HG02623 (cell line): ENCODE data around the gene TSPAN17.

Experiments
- ATAC-seq: cut with Tn5 transposase; IDR thresholded peaks from one replicate; pipeline ENCODE4 v1.9.1; 2021; ENCODE audit warnings: moderate library complexity; ENCODE audit not compliant: unreplicated experiment

TSPAN17 gene

DNA sequence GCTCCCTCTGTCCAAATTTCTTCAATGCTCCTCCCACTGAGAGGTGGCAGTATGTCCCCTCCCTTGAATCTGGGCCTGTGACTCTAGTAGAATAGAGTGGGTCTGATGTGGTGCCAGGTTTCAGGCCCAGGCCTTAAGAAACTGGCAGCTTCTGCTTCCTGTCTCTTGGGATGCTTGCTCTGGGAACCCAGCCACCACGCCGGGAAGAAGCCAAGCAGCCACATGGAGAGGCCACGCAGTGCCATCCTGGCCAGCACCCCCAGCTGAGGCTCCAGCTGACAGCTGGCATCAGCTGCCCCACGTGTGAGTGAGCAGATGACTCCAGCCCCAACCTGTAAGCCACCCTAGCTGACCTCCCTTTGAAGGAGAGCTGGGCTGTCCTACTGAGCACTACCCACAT lies 7.3 kb upstream of the TSPAN17 start:
- ATAC-seq = no peak

DNA sequence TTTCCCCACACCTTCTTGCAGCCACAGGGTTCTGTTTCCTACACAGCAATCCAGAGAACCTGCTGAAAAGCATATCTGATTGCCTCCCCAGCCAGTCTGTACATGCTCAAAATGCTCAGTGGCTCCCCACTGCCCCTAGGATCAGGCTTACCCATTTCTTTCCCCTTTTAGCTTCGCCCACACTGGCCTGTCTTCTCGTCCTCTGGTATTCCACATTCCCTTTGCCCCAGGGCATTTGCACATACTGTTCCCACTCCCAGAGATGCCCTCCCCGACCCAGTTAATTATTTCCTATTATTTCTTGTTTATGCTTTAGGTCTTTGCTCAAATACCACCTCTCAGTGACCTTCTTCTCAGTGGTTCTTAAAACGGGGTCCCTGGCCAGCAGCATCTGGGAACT lies 6.7 kb upstream of the TSPAN17 start:
- ATAC-seq = no peak

DNA sequence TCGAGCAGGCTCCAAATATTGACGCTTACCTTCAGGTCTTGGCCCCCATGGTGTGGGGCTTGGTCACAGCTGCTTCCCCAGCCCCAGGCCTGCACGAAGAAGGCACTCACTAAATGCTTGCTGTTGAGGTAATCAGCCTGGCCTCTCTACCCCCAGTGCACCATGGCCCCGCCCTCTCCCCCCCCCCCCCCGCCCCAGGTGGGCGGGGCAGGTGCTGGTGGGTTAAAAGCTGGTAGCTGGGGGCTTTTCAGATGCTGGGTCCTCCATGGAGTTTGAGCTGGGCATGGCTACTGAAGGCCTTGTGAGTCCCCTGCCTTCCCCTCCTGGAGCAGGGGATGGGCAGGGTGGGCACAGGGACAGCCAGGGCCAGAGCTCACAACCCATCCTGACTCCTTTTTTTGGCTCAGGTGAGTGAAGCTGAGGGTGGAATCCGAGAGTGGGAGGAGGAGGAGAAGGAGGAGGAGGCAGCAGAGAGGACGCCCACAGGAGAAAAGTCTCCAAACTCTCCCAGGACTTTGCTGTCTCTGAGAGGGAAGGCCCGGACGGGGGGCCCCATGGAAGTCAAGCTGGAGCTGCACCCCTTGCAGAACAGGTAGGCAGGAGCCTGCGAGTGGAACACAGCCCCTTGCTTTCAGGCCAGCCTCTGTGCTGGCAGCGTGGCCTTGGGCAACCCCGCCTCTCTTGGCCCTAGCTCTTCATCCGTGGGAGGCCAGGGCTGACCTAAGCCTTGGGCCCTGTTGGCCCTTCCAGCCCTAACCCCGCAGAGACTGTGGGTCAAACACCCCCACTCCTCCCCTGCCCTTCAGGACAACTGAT lies 4.4 kb upstream of the TSPAN17 start:
- ATAC-seq = no peak

DNA sequence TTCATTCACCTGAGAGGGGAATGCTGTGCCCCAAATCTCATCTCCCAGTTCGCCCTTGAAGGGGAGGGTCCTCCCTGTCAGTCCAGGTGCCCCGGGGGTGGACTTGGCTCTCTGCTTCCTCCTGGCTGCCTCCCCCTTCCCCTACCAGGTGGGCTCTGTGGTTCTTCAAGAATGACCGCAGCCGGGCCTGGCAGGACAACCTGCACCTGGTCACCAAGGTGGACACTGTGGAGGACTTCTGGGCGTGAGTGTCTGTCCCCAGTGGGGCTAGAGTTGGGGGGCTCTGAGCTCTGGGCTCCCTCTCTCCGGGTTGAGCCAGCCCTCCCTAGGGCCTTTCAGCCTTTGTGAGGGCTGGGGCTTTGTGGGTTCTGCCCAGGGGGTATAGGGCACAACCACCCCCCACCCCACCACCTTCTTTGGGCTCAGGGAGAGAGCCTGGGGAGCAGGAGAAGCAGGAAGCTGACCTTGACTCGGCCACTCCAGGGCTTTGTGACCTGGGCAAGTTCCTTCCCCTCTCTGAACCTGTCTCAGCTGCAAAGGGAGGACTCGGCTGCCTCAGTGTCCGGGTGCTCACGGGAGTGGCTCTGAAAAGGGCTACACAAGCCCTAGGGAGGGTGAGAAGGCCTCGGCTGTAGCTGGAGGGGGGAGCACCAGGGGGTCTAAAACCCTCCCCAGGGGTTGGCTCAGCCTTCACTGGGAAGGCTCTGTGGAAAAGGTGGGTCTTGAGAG lies 3.6 kb upstream of the TSPAN17 start:
- no peak for ATAC-seq

DNA sequence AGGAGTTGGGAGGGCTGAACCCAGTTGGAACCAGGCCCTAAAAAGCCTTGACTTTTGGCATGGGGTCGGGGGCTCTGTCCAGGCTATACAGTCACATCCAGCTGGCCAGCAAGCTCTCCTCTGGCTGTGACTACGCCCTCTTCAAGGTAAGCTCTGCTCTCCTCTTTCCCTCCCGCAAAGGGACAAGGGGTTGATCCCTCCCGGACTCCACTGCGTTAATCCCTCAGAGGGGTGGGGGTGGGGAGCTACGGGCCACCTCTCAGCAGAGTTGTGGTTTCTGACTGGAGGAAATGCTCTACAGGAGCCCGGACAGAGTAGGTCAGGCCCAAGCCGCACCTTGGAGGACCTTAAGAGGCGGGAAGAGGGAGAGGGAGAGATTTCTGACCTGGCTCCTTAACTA lies 3.0 kb upstream of the TSPAN17 start:
- no peak for ATAC-seq

DNA sequence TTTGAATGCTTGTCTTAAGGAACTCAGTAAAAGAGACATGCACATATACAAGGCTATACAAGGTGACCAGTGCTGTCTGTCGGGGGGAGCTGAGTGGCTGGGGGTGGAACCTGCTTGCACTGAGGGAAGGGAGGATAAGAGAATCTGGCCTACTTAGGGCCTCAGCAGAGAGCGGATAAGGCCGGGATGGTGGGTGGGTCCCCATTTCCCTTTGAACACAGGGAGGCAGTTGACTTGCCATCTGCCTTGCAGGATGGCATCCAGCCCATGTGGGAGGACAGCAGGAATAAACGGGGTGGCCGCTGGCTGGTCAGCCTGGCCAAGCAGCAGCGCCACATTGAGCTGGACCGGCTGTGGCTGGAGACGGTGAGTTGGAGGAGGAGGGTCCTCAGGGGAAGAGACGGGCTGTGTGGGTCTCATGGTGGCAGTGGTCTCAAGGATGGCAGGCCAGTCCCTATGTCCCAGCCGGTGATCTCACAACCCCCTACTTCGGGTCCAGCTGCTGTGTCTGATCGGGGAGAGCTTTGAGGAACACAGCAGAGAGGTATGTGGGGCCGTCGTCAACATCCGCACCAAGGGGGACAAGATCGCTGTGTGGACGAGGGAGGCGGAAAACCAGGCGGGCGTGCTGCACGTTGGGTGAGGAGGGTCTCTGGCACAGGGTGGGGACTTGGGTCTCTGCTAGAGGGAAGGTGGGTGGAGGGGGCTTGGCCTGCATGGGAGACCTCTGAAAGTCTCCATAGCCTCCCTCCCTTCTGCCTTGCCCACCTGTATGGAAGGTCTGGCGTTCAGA lies 2.2 kb upstream of the TSPAN17 start:
- ATAC-seq = no peak

DNA sequence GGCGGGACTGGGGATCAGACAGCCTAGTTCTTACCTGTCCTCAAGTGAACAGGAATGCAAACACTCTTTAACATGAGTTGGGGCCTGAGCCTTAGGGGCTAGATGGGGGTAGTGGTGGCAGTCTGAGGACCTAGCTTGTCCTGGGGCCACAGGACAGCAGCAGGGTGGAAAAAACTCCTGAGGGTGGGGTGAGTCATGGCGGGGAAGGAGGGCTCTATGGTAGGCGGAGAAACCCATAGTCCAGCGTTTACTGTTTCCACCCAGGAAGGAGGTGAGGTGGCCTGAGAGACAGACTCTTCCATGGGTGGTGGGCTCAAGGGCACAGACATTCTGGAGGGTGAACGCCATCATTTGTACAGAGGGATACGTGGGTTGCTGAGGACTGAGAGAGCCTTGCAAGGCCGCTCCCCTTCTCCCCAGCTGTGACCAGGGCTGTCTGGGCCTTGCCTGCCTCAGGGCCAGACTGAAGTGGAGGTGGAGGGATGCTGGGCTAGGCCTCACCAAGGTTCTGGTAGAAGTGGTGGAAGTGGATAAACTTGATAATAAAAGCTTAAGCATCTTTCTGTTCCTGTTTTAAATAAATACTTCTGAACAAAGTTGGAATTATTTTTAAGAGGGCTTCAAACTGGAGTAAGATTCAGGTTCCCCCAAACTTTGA lies 1.1 kb upstream of the TSPAN17 start:
- no peak for ATAC-seq

DNA sequence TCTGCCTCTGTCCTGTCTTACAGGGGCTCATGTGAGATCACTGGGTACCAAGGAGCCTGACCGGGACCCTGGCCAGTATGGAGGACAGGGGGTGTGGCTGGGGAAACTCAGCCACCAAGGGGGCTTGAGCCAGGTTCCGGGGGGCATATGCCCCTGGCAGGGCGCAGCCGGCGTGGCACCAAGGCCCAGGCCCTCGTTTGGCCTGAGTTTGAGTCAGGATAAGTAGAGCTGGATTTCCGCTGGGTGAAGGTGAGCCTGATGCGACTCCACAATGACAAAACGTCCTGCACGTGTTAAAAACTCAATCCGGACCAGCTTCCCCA lies 616 bp upstream of the TSPAN17 start:
- ATAC-seq = no peak

DNA sequence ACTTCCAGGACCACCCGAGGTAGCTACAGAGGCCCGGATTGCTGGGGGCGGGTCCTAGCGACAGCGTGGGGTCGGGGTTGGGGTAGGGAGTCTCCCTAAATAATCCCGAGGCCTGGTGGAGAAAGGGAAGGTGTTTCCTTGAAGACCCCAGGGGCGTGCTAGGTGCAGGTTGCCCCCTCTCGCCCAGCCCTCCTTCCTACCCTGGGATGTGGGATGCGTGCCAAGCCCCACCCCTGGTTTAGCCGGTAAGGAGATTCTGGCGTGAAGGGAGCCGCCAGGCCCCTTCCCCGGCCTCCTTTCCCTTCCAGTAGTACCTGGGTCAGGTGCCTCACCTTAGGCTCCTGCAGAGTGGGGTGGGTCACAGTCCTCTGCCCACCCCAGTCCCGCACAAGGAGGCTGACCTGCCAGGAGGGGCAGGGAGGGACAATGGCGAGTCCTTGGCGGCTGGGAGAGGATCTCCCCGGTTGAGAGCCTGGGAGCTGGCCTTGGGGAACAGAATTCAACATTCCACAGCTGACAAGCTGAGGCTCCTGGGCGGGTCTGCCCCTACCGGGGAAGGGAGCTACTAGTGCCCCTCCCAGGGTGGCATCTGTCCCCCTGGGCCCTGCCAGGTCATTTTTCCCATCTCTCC lies 674 bp downstream of the TSPAN17 start:
- no peak for ATAC-seq

DNA sequence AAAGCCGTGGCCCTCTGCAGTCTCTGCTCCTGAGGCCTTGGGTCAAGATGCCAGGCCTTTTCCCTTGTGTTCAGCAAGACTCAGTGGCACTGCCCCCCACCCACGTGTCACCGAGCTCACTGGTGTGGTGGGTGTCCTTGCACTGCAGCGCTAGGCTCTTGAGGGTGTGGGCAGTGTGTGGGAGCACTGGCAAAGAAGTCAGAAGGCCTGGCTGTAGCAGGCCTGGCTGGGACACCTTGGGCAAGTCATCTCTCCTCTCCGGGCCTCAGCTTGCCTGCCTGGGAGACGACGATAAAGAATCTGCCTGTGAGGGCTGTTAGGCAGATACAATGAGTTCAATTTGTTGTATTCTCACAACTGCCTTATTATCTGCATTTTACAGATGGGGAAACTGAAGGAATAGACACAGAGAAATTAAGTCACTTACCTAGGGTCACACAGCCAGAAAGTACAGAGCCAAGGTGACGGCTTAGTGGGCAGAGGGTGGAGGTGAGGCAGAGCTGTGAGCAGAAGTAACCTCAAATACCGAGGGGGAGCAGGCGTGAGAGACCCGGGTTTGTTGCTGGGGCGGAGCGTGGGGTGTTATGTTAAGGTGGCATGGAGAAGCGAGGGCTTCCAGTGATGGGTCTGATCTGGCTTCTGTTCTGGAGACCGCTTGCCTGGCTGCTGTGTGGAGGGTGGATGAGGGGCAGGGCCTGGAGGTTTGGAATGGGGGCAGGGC lies 1.4 kb downstream of the TSPAN17 start:
- no peak for ATAC-seq

DNA sequence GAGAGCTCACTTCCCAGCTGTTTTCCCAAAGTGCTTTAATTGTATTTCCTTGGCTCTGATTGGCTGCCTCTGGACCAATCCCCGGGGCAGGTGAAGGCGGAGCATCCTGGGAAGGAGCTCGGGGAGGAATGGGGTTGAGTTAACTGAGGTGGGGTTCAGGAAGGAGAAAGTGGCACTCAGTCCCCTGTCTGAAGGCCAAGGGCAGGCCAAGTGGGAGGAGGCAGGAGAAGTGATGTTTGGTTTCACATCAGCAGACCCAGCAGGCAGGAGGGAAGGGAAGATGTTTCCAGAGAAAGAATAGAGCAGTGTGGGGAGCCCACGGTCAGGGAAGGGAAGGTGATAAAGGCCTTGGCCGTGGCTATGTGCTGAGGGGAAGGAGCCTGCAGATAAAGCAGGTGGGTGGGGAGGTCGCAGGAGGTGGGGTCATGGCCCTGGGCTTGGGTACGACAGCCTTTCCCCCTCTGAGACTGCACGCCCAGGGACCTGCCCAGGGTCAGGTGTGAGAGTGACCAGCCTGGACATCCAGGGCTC lies 3.1 kb downstream of the TSPAN17 start:
- ATAC-seq = no peak

DNA sequence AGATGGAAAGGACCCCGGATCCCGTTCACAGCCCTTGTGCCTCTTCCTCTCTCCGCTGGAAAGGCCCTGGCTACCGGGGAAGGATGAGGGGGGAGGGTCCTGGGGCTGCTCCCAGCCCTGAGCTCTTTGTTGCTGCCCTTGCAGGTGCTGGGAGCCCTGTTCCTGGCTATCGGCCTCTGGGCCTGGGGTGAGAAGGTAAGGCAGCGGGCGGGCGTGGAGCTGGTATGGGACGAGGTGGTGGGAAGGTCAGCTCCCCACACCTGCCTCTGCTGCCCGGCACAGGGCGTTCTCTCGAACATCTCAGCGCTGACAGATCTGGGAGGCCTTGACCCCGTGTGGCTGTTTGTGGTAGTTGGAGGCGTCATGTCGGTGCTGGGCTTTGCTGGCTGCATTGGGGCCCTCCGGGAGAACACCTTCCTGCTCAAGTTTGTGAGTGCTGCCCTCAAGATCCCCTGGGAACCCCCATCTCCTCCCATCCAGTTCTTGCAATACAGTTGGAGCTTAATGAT lies 4.2 kb downstream of the TSPAN17 start:
- ATAC-seq = no peak

DNA sequence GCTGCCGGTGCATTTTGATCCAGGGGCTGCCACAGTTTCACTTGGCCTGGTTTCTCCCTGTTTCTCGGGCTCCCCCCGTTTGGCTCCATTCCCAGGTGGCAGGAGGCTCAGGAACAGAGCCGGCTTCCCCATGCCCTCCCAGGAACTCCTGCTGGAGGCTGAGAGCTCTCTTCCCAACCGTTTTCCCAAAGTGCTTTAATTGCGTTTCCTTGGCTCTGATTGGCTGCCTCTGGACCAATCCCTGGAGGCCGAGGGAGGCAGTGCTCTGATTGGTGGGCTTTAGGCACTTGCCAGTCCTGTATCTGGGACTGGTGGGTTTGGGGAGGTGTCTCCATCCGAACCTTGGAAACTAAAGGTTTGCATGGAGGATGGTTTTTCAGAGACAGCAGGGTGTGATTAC lies 4.9 kb downstream of the TSPAN17 start:
- ATAC-seq = no peak

DNA sequence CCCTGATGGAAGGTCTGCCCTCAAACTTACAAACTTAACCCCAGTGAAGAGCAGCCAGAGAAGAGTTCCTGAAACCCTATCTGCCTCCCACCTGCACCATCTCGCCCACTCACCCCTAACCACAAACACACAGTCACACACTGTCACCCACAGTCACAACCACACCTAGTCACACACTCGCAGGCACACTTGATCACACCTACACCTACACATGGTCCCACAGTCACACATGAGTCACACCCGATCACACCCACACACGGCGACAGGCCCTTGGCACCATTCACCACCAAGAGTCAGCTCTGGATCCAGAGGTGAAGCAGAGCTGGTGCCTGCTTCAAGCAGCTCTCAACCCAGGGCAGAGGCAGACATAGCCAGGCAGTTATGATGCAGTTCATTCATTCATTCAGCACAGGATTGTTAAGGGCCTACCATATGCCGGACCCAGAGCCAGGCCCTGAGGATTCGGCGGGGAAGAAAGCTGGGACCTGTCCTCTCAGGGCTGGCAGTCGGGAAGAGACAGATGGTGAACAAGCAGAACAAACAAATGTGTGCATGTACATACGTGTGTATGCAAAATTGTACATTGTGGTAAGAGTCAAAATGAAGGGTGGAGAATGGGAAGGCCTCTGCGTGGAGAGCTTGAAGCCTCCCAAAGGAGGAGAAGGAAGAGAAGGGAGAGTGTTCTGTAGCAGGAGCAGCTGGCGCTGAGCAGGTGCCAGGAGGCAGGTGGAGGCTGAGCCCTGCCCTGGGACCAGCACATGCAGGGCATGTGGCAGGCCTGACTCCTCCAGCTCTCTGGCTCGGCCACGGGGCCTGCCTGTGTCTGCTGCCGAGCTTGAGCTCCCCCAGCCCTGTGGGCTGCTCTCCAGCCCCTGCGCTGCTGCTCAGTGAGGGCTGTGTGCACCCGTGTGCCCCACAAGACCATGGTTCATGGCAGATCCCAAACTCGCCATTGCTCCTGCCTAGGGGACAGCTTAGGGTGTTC lies 6.4 kb downstream of the TSPAN17 start:
- no peak for ATAC-seq

DNA sequence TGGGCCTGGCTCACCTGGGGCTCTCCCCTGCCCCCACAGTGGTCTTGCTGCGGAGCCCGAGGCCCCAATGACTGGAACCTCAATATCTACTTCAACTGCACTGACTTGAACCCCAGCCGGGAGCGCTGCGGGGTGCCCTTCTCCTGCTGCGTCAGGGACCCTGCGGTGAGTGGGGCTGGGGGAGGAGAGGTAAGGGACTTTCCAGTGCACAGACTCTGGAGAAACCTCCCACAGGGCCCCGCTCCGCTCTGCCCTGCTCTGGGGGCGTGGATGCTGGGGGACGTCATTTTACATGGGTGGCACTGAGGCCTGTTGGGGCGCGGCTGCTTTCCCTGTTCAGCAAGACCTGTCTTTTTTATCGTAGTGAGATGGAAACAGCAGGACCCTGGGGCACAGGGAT lies 7.6 kb downstream of the TSPAN17 start:
- no peak for ATAC-seq

DNA sequence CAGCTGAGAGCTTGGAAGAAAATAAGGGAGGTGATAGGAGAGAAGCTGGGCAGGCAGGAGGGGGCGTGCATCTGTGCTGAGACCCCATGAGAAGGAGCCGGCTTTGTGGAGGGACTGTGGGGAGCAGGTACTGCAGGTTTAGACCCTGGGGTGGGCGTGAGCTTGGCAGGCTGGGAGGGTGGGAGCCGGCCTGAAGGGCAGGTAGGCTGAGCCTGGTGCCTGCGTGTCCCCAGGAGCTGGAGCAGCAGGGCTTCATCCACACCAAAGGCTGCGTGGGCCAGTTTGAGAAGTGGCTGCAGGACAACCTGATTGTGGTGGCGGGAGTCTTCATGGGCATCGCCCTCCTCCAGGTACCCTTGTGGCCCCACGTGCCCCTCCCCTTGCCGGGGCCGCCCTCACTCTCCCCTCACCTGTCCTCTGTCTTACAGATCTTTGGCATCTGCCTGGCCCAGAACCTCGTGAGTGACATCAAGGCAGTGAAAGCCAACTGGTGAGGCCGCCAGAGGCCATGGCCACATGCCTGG lies 9.2 kb downstream of the TSPAN17 start:
- ATAC-seq = no peak

DNA sequence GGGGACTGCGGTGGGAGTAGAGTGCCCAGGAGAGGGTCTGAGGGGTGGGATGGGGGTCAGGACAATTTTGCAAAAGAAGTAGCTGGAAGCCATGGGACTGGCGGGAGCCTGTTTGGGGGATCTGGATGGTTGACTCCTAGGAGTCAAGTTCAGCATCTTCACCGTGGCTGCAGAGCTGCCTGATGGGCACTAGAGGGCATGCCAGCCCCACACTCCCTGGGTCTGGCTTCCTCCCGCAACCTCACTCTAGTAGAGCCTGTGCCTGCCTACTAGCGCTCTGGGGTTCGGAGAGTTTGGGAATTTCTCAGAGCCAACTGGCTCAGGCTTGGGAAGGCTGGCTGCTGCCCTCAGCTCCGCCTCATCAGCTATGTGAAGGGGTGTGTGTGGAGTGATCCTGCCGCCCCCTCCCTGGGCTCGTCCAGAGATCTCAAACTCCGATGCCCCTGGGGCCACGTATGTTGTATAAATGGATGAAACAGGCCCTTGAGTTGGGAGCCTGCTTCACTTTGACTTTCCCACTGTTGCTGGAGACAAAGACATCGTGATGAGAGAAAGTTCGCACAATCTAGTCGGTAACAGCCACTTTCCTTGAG lies 10.8 kb downstream of the TSPAN17 start:
- ATAC-seq = peak; percentile 52
